GM06990 (cell line): Measurements from ENCODE around the gene IGIP.

Experiments
- DNase-seq: peaks from one replicate; pipeline ENCODE4 v3.0.0-alpha.2; 2011; ENCODE audit not compliant: insufficient read length; ENCODE audit errors: extremely low read depth
- H3K27me3 ChIP-seq: replicated peaks from 2 replicates; pipeline ENCODE4 v1.6.0; 2011; ENCODE audit warnings: low read length; ENCODE audit not compliant: control insufficient read depth, insufficient read depth
- H3K36me3 ChIP-seq: 2 replicates; pipeline ENCODE4 v1.5.1; 2011; ENCODE audit warnings: low read length; ENCODE audit not compliant: control insufficient read depth, insufficient read depth
- H3K4me3 ChIP-seq: replicated peaks from 2 replicates; pipeline ENCODE4 v1.5.1; 2011; ENCODE audit warnings: low read depth, mild to moderate bottlenecking, control low read depth, low read length
- TF ChIP-seq, protein P1 (sequence below): IDR thresholded peaks from 2 replicates; pipeline ENCODE4 v1.5.1; 2011; ENCODE audit warnings: low read length, control low read depth, mild to moderate bottlenecking, inconsistent platforms; ENCODE audit not compliant: insufficient read depth, poor library complexity, severe bottlenecking

Gene IGIP

GRCh38 chr5:140174465-140175366 lies 49.0 kb downstream of the IGIP start, which contains the start of gene CYSTM1:
CYSTM1 (plus strand) TSS chr5:140175188; CDS start chr5:140194466, 19,278 bp downstream.
- no peaks in the 10 kb centered on the region for H3K27me3 ChIP-seq
- H3K36me3 ChIP-seq: no peaks in the 10 kb centered on the region
- TF ChIP-seq, protein P1, sequence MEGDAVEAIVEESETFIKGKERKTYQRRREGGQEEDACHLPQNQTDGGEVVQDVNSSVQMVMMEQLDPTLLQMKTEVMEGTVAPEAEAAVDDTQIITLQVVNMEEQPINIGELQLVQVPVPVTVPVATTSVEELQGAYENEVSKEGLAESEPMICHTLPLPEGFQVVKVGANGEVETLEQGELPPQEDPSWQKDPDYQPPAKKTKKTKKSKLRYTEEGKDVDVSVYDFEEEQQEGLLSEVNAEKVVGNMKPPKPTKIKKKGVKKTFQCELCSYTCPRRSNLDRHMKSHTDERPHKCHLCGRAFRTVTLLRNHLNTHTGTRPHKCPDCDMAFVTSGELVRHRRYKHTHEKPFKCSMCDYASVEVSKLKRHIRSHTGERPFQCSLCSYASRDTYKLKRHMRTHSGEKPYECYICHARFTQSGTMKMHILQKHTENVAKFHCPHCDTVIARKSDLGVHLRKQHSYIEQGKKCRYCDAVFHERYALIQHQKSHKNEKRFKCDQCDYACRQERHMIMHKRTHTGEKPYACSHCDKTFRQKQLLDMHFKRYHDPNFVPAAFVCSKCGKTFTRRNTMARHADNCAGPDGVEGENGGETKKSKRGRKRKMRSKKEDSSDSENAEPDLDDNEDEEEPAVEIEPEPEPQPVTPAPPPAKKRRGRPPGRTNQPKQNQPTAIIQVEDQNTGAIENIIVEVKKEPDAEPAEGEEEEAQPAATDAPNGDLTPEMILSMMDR: no peak
- DNase-seq: peak; percentile 98
- H3K4me3 ChIP-seq: peak within 1 kb of the TSS; percentile 91

DNA sequence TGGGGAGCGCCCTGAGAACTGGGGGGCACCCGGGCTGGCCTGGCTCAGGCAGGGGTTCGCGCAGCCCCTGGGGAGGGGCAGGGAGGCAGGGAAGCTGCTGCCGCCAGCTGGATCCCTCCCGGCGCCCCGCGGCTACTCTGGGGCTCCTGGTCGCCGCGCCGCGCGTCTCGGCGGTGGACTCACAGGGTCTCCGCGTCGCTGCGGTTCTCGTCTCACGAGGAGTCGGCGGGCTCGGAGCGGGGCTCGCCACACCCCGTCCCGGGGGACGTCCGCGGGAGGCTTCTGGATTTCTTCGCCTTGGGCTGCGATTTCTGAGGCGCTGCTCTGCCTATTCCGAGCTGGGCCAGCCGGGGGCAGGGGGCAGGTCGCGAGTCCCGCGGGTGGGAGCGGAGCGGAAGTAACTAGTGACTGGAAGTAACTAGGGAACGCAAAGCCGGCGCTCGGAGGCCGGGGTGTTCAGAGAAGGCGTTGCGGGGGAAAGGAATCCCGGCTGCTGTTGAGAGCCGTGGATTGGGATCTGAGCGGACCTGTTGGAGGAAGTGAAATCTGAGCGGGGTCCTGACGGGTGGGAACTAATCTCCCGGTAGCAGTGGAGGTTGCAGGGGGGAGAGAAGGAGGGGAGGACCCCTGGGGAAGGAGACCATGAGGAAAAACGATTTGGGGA lies 49.8 kb downstream of the IGIP start:
- H3K4me3 ChIP-seq: peak overlapping the region; percentile 91
- DNase-seq: peak; percentile 80
- TF ChIP-seq, protein P1: peak; percentile 35
- H3K36me3 ChIP-seq: no peaks in the 10 kb centered on the region
- H3K27me3 ChIP-seq: no peaks in the 10 kb centered on the region

- TF ChIP-seq, protein P1: no peak
- Histone ChIP-seq H3K4me3 (peak overlapping the region; percentile 91), H3K27me3 (no peaks in the 10 kb centered on the region), H3K36me3 (no peaks in the 10 kb centered on the region)
- no peak for DNase-seq
These were observed 50.3 kb downstream of the IGIP start for GRCh38 chr5:140176031-140176387.

GRCh38 chr5:140178086-140178410 lies 52.3 kb downstream of the IGIP start:
- H3K4me3 ChIP-seq: no peak overlapping the region
- TF ChIP-seq, protein P1: no peak
- H3K36me3 ChIP-seq: no peaks in the 10 kb centered on the region
- no peaks in the 10 kb centered on the region for H3K27me3 ChIP-seq
- DNase-seq: no peak

DNA sequence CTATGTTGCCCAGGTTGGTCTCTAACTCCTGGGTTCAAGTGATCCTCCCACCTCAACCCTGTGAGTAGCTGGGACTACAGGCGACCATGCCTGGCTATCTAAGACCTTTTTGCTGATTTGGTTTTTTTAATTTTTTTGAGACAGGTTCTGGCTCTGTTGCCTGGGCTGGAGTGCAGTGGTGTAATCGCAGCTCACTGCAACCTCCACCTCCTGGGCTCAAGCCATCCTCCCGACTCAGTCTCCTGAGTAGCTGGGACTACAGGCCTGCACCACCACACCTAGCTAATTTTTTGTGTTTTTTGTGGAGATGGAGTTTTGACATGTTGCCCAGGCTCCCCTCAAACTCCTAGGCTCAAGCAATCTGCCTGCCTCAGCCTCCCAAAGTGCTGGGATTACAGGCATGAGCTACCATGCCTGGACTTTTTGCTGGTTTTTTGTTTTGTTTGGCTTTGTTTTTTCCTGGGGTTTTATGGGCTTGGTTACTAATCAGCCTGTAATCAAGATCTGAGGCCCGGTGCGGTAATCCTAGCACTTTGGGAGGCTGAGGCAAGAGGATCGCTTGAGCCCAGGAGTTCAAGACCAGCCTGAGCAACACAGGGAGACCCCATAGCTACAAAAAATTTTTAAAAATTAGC lies 52.9 kb downstream of the IGIP start:
- TF ChIP-seq, protein P1: no peak
- Histone ChIP-seq H3K36me3 (no peaks in the 10 kb centered on the region), H3K27me3 (no peaks in the 10 kb centered on the region), H3K4me3 (no peak overlapping the region)
- DNase-seq: no peak
